Pons (tissue), 1 donor: Measurements from ENCODE around the gene RNF144A.
A peak's percentile ranks its signal among the peaks of the same experiment; 100 is the strongest.

Source experiments
- DNase-seq: peaks from one replicate; pipeline ENCODE4 v3.0.0-alpha.2; 2016; ENCODE audit warnings: low spot score

RNF144A gene

GRCh38 chr2:6947929-6948676, 30.9 kb downstream of the RNF144A start:
- DNase-seq = no peak

- no peak for DNase-seq
Observed at GRCh38 chr2:6948677-6949351, 31.6 kb downstream of the RNF144A start.

- no peak for DNase-seq
Observed at GRCh38 chr2:6951046-6951445, 33.8 kb downstream of the RNF144A start.

- DNase-seq = no peak
Observed at GRCh38 chr2:6952101-6952500, 34.9 kb downstream of the RNF144A start.

- no peak for DNase-seq
Observed at GRCh38 chr2:6954586-6954985, 37.4 kb downstream of the RNF144A start.

GRCh38 chr2:6955511-6956136, 38.4 kb downstream of the RNF144A start:
- DNase-seq = no peak

- DNase-seq = no peak
Observed at GRCh38 chr2:6956566-6956965, 39.4 kb downstream of the RNF144A start.

- DNase-seq = no peak
Observed at GRCh38 chr2:6957031-6957714, 40.0 kb downstream of the RNF144A start.

- no peak for DNase-seq
Observed at GRCh38 chr2:6957910-6958615, 40.9 kb downstream of the RNF144A start.

GRCh38 chr2:6958616-6959235, 41.5 kb downstream of the RNF144A start:
- DNase-seq = no peak

GRCh38 chr2:6959751-6960150, 42.5 kb downstream of the RNF144A start:
- no peak for DNase-seq

- DNase-seq = peak; percentile 83
Observed at GRCh38 chr2:6960659-6961058, 43.4 kb downstream of the RNF144A start.

GRCh38 chr2:6963727-6964126, 46.5 kb downstream of the RNF144A start:
- DNase-seq = no peak

GRCh38 chr2:6965071-6965795, 48.0 kb downstream of the RNF144A start:
- DNase-seq = no peak

GRCh38 chr2:6966446-6966940, 49.3 kb downstream of the RNF144A start:
- no peak for DNase-seq

GRCh38 chr2:6967301-6967700, 50.1 kb downstream of the RNF144A start:
- no peak for DNase-seq

- peak; percentile 83 for DNase-seq
Observed at GRCh38 chr2:6968319-6969100, 51.3 kb downstream of the RNF144A start.

- DNase-seq = no peak
Observed at GRCh38 chr2:6970551-6970950, 53.3 kb downstream of the RNF144A start.

- no peak for DNase-seq
Observed at GRCh38 chr2:6970976-6971480, 53.8 kb downstream of the RNF144A start.

GRCh38 chr2:6971502-6971901, 54.3 kb downstream of the RNF144A start:
- DNase-seq = no peak
